Spleen (tissue), 11 donors: ENCODE data around the gene ASB6. TPM values are rescaled to one million over a fixed set of nuclear protein-coding genes. Genes with fewer than 3 reads are reported as not detected.

Source experiments
- DNase-seq: peaks from one replicate; pipeline ENCODE4 v3.0.0-alpha.2; 2020
- H3K27ac ChIP-seq, 8 donors: fragments of 200-600 bp; sonication (generic) in 7 of 8; 1 replicate in 4 of 8; 2 replicates in 4 of 8; pipeline versions ENCODE4 v1.5.0 to v1.8.0; 2016 to 2021; ENCODE audit warnings: inconsistent platforms in 4 of 8, mild to moderate bottlenecking in 4 of 8, moderate library complexity in 1 of 8
- H3K27me3 ChIP-seq, 7 donors: fragments of 200-600 bp; sonication (generic) in 6 of 7; replicated peaks in 1 of 7; 1 replicate in 4 of 7; 2 replicates in 3 of 7; pipeline versions ENCODE4 v1.5.0 to v1.8.0; 2016 to 2021; ENCODE audit warnings: inconsistent platforms in 3 of 7, mild to moderate bottlenecking in 1 of 7
- H3K36me3 ChIP-seq, 6 donors: fragments of 200-600 bp; sonication (generic) in 5 of 6; 1 replicate in 4 of 6; 2 replicates in 2 of 6; pipeline versions ENCODE4 v1.5.0 to v1.8.0; 2016 to 2021; ENCODE audit warnings: inconsistent platforms in 2 of 6
- H3K4me1 ChIP-seq, 6 donors: fragments of 200-600 bp; sonication (generic) in 5 of 6; 1 replicate in 3 of 6; 2 replicates in 3 of 6; pipeline versions ENCODE4 v1.5.0 to v1.8.0; 2016 to 2021; ENCODE audit warnings: inconsistent platforms in 3 of 6
- H3K4me3 ChIP-seq, 8 donors: fragments of 200-600 bp; sonication (generic) in 7 of 8; 1 replicate in 4 of 8; 2 replicates in 4 of 8; pipeline versions ENCODE4 v1.5.0 to v1.8.0; 2016 to 2021; ENCODE audit warnings: inconsistent platforms in 4 of 8, mild to moderate bottlenecking in 4 of 8, moderate library complexity in 2 of 8
- H3K9me3 ChIP-seq, 8 donors: fragments of 200-600 bp; sonication (generic) in 7 of 8; 1 replicate in 4 of 8; 2 replicates in 4 of 8; pipeline versions ENCODE4 v1.5.0 to v1.8.0; 2016 to 2021; ENCODE audit warnings: inconsistent platforms in 4 of 8
- CTCF ChIP-seq, 11 experiments: fragments of 200-600 bp in 7 of 11; fragments of 450-650 bp in 4 of 11; sonication (generic) in 4 of 11; IDR thresholded peaks in 8 of 11; conservative IDR thresholded peaks in 3 of 11; 1 replicate in 7 of 11; 2 replicates in 4 of 11; pipeline versions ENCODE4 v1.4.0 to v1.8.0; 2016 to 2021; ENCODE audit warnings: antibody characterized with exemption in 11 of 11, inconsistent platforms in 4 of 11, mild to moderate bottlenecking in 1 of 11
- POLR2A ChIP-seq, 3 donors: fragments of 450-650 bp; IDR thresholded peaks; one replicate each; pipeline ENCODE4 v1.5.1; 2017; ENCODE audit warnings: antibody characterized with exemption in 3 of 3, mild to moderate bottlenecking in 1 of 3
- POLR2AphosphoS5 ChIP-seq, 3 donors: sonication (generic); formaldehyde crosslinking; IDR thresholded peaks; one replicate each; pipeline ENCODE4 v1.5.1; 2017; ENCODE audit warnings: antibody characterized with exemption in 3 of 3
- WGBS, 5 donors: extraction: QIAGEN DNeasy Blood & Tissue Kit in 3 of 5; methylation state at CpG; one replicate each; pipeline versions ENCODE4 v1.1.5 to v1.1.7; 2013 to 2018; 5-methylcytosine and 5-hydroxymethylcytosine counted together
- intact Hi-C: fragments of 100-400 bp; cut with DNase I; formaldehyde crosslinking; loops from one replicate; pipeline ENCODE4 v1.15.0; 2023; ENCODE audit warnings: low total_unique reads
- polyA plus RNA-seq, 3 donors: library from polyadenylated mRNA; stranded (reverse); fragments of 200-250 nt; gene quantifications; one replicate each; pipeline ENCODE4 v1.2.1, GENCODE V29; 2013
- total RNA-seq, 7 donors: library from RNA; depleted of rRNA in 3 of 7; stranded (reverse); fragments of >200 nt in 3 of 7; fragmentation: NEBNext Ultra II Directional in 4 of 7; extraction: Animal tissue kit (Norgen Biotek cat#: 25700) in 4 of 7; gene quantifications; one replicate each; pipeline versions ENCODE4 v1.1.0 to v1.2.1, GENCODE V29; 2016 to 2021
- donor health status: healthy with polysubstance abuse.
- donor health status: DM: no; HTN: no; CAD: no; lungs with moderate emphysema.
- donor health status: DM: no; HTN: no; CAD: no.
- donor health status: Bipolar disorder and iron deficiency.
- donor health status: healthy.
- donor health status: DM: no; HTN: no; CAD: no.
- donor health status: DM: yes; HTN: yes; CAD: no.

The ASB6 gene
- total and polyA plus RNA-seq, 10 donors: 11.5 to 30.8 (median 21.3) TPM

DNA sequence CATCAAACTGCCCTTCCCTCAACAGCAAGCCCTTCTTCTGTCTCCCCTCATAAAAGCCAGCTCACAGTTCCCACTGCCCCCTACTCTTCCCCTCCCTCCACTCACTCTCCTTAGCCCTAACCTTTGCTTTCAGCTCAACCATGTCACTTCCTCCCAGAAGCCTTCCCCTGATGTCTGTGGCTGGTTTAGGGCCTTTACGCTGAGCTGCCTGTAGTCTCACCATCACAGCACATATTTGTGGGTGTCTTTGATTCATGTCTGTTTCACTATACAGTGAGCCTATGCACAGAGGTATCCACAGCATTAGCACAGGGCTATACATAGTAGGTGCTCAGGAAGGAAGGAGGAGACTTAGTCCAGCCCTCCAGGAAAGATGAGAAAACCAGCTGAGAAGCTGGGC lies 55.7 kb downstream of the ASB6 start:
- Histone ChIP-seq H3K27ac (peak overlapping the region in 2 of 8 donors; percentile 11 to 33), H3K27me3 (no peaks in the 10 kb centered on the region), H3K4me1 (peaks cover 0 to 22% (median 5%) of the 10 kb centered on the region in 6 donors), H3K9me3 (no peaks in the 10 kb centered on the region), H3K36me3 (no peaks in the 10 kb centered on the region), H3K4me3 (no peak overlapping the region)
- 50 to 80% (median 63%) methylated on average over 1 of the region's 1 CpG for WGBS, 5 donors
- no peak for DNase-seq
- intact Hi-C loops: no loop called here
- TF ChIP-seq POLR2A (IDR thresholded peaks at IDR 0.05): no peak
- TF ChIP-seq CTCF (IDR thresholded peaks at IDR 0.05 in 8 of 11, conservative IDR thresholded peaks at IDR 0.05 in 3 of 11): no peak
- TF ChIP-seq POLR2AphosphoS5 (IDR thresholded peaks at IDR 0.05): no peak

DNA sequence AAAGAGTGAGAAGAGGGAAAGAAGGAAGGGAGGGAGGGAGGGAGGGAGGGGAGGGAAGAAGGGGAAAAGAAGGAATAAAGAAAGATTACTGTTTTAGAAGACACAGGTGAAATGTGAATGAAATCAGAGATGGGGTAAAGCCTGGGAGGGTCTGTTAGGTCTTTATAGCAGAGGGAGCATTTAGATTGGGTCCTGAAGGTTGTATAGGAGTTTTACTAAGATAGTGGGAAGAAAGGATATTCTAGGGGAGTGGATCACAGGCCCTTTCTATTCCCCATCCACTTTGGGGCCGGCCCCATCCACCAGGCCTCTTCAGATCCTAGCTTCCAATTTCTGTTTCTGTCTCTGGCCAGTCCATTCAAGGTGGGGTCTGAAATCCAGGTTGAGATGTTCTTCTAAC lies 56.6 kb downstream of the ASB6 start:
- Histone ChIP-seq H3K27ac (no peak overlapping the region), H3K4me1 (peaks cover 0 to 25% (median 6%) of the 10 kb centered on the region in 6 donors), H3K4me3 (no peak overlapping the region), H3K9me3 (no peaks in the 10 kb centered on the region), H3K36me3 (no peaks in the 10 kb centered on the region), H3K27me3 (no peaks in the 10 kb centered on the region)
- TF ChIP-seq CTCF (IDR thresholded peaks at IDR 0.05 in 8 of 11, conservative IDR thresholded peaks at IDR 0.05 in 3 of 11) (no peak), POLR2AphosphoS5 (IDR thresholded peaks at IDR 0.05) (no peak), POLR2A (IDR thresholded peaks at IDR 0.05) (no peak)
- WGBS, 5 donors: 89 to 100% (median 93%) methylated on average over 1 of the region's 1 CpG
- DNase-seq: no peak
- intact Hi-C loops: no loop called here

Other genes with a start within 250 kb of the ASB6 start
- under 1 TPM in 1 of 7 donors, not detected in 6; 0.22 TPM for gene C9orf50, start 21.1 kb downstream of the ASB6 start, total RNA-seq
- under 1 TPM; 0.12 to 0.46 (median 0.16) TPM for gene C9orf50, start 21.1 kb downstream of the ASB6 start, polyA plus RNA-seq
- 10 to 100 TPM; 22.8 to 49.3 (median 35.8) TPM for gene NTMT1, start 16.0 kb downstream of the ASB6 start, total RNA-seq
- 10 to 100 TPM; 24.8 to 50.5 (median 39.1) TPM for gene NTMT1, start 16.0 kb downstream of the ASB6 start, polyA plus RNA-seq
- under 1 TPM in 2 of 7 donors, not detected in 5; 0.47 to 0.54 TPM for gene PRRX2, start 23.5 kb upstream of the ASB6 start, total RNA-seq
- 1 to 10 TPM in 1 of 3 donors, under 1 TPM in 2; 0.32 to 1.5 (median 0.83) TPM for gene PRRX2, start 23.5 kb upstream of the ASB6 start, polyA plus RNA-seq
- gene PTGES, start 110.9 kb upstream of the ASB6 start, total RNA-seq: 1 to 10 TPM; 1.4 to 7.2 (median 2.2) TPM
- gene PTGES, start 110.9 kb upstream of the ASB6 start, polyA plus RNA-seq: 1 to 10 TPM; 4.7 to 6.1 (median 4.8) TPM
- 10 to 100 TPM; 16.1 to 38.0 (median 18.9) TPM for gene TOR1B, start 161.0 kb upstream of the ASB6 start, total RNA-seq
- gene TOR1B, start 161.0 kb upstream of the ASB6 start, polyA plus RNA-seq: 1 to 10 TPM; 5.3 to 8.3 (median 6.3) TPM
- gene TOR1A, start 182.0 kb upstream of the ASB6 start, total RNA-seq: 10 to 100 TPM; 27.7 to 49.5 (median 32.5) TPM
- gene TOR1A, start 182.0 kb upstream of the ASB6 start, polyA plus RNA-seq: 10 to 100 TPM; 13.3 to 20.0 (median 16.5) TPM
- 100 to 1,000 TPM in 1 of 7 donors, 10 to 100 TPM in 6; 35.6 to 105 (median 47.3) TPM for gene C9orf78, start 193.1 kb upstream of the ASB6 start, total RNA-seq
- 10 to 100 TPM; 51.5 to 68.9 (median 66.3) TPM for gene C9orf78, start 193.1 kb upstream of the ASB6 start, polyA plus RNA-seq
- gene USP20, start 193.3 kb upstream of the ASB6 start, total RNA-seq: 10 to 100 TPM; 29.7 to 55.3 (median 39.4) TPM
- 10 to 100 TPM; 38.1 to 83.7 (median 67.6) TPM for gene USP20, start 193.3 kb upstream of the ASB6 start, polyA plus RNA-seq